ENCODE measurements around the gene STK4.

DNA sequence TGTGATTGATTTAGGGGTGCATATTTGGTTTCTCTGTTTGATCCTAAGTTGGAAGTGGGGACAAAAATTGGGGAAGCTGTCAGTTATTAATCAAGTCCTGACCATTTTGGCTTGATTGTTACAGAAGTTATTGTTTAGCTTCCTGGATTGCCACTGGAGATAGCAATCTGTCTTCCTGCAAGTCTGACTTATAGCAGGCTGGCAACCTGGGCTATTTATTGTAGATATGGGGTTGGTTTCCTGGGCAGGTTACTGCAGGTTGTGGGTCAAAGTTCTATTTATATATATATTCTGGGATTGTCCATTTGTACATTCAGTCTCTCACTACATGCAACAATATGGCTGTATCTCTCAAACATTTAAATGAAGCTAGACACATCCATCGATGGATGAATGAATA, 116.8 kb downstream of the STK4 start:
- TF ChIP-seq, protein P1, sequence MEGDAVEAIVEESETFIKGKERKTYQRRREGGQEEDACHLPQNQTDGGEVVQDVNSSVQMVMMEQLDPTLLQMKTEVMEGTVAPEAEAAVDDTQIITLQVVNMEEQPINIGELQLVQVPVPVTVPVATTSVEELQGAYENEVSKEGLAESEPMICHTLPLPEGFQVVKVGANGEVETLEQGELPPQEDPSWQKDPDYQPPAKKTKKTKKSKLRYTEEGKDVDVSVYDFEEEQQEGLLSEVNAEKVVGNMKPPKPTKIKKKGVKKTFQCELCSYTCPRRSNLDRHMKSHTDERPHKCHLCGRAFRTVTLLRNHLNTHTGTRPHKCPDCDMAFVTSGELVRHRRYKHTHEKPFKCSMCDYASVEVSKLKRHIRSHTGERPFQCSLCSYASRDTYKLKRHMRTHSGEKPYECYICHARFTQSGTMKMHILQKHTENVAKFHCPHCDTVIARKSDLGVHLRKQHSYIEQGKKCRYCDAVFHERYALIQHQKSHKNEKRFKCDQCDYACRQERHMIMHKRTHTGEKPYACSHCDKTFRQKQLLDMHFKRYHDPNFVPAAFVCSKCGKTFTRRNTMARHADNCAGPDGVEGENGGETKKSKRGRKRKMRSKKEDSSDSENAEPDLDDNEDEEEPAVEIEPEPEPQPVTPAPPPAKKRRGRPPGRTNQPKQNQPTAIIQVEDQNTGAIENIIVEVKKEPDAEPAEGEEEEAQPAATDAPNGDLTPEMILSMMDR (IDR thresholded peaks at IDR 0.05): no peak
- TF ChIP-seq POLR2A (IDR thresholded peaks at IDR 0.05): no peak
